ENCODE measurements around the gene PRC1. TPM values are rescaled to one million over a fixed set of nuclear protein-coding genes. Genes with fewer than 3 reads are reported as not detected.

Gene PRC1
- total RNA-seq, 1 experiment from 2014 or later, result 75.7 TPM

DNA sequence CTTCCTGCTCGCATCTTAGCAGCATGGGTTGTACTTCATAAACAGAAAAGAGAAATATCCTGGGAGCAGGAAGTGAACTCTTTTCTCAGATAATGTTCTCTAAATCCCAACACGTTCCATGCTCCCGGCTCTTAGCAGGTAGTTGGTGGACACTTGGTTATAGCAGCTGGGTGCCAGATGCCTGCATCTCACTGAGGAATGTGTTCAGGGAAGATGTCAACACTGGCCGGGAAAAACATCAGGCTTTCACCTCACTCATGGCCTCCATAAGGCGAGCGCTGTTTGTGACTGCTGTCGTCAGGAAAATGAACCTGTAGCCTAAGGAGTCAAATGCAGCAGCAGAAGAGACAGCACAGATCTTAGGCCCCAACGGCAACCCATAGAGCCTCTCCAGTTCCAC is 4.4 kb upstream of the PRC1 start:
- Histone ChIP-seq H3K4me2 (ENCODE audit: insufficient read depth, insufficient read length, low read length) (no peak overlapping the region), H3K9ac (ENCODE audit: extremely low read depth, insufficient read length, low read length) (no peak overlapping the region), H3K18ac (ENCODE audit: insufficient read length, low read depth, low read length) (no peak overlapping the region), H3K23me2 (ENCODE audit: insufficient read length, low read depth, low read length, poor library complexity, severe bottlenecking) (no peaks in the 10 kb centered on the region), H2BK15ac (ENCODE audit: low read depth, low read length) (no peak overlapping the region), H4K8ac (replicated peaks; ENCODE audit: insufficient read length, low read depth, low read length) (no peak overlapping the region), H3K4ac (ENCODE audit: low read depth, low read length) (no peak overlapping the region), H3K56ac (ENCODE audit: insufficient read length, low read depth, low read length) (no peak overlapping the region), H2BK120ac (ENCODE audit: low read depth, low read length, poor library complexity, severe bottlenecking) (no peak overlapping the region), H2AFZ (ENCODE audit: low read length) (no peak overlapping the region), H2BK12ac (ENCODE audit: insufficient read length, low read depth, low read length) (no peak overlapping the region), H3K14ac (ENCODE audit: insufficient read depth, low read length) (no peak overlapping the region), H2AK5ac (ENCODE audit: insufficient read length, low read length) (no peak overlapping the region), H3K23ac (ENCODE audit: insufficient read length, low read depth, low read length) (no peak overlapping the region), H2BK20ac (ENCODE audit: low read depth, low read length, poor library complexity, severe bottlenecking) (no peak overlapping the region), H3K79me2 (ENCODE audit: insufficient read depth, low read length) (peaks cover 3% of the 10 kb centered on the region; the same call in 1 of the 2 replicates), H2BK5ac (ENCODE audit: insufficient read length, low read length) (no peak overlapping the region), H3K4me1 (ENCODE audit: insufficient read depth, low read length) (no peaks in the 10 kb centered on the region), H4K5ac (ENCODE audit: insufficient read length, low read depth, low read length) (no peak overlapping the region), H4K20me1 (ENCODE audit: control insufficient read depth, insufficient read depth, insufficient read length) (no peaks in the 10 kb centered on the region), H3K79me1 (ENCODE audit: insufficient read depth, low read depth, low read length, poor library complexity, severe bottlenecking) (no peaks in the 10 kb centered on the region), H3K27ac (ENCODE audit: insufficient read length, low read depth, low read length) (no peak overlapping the region), H3K27me3 (ENCODE audit: insufficient read depth, low read length) (no peaks in the 10 kb centered on the region), H3T11ph (ENCODE audit: low read length) (no peak overlapping the region), H3K9me3 (ENCODE audit: control insufficient read depth, low read depth, low read length) (no peaks in the 10 kb centered on the region), H4K91ac (ENCODE audit: insufficient read length, low read depth, low read length) (no peak overlapping the region)
- Mint-ChIP-seq H3K4me3 (no peak overlapping the region), H3K36me3 (ENCODE audit: insufficient read depth in 1 of 3, low read depth in 3 of 3) (peaks cover 18 to 58% (median 52%) of the 10 kb centered on the region in 3 experiments; a peak in 6 of 7 replicates), H3K4me1 (peaks cover 3 to 8% of the 10 kb centered on the region in 2 experiments), H3K27ac (no peak overlapping the region), H3K27me3 (ENCODE audit: low read depth) (0 out of 2 replicates have a peak, but pooled peaks cover 3% of the 10 kb centered on the region), H3K9me3 (peaks cover 0 to 2% of the 10 kb centered on the region in 2 experiments; a peak in 2 of 5 replicates)
- TF ChIP-seq, protein P1, sequence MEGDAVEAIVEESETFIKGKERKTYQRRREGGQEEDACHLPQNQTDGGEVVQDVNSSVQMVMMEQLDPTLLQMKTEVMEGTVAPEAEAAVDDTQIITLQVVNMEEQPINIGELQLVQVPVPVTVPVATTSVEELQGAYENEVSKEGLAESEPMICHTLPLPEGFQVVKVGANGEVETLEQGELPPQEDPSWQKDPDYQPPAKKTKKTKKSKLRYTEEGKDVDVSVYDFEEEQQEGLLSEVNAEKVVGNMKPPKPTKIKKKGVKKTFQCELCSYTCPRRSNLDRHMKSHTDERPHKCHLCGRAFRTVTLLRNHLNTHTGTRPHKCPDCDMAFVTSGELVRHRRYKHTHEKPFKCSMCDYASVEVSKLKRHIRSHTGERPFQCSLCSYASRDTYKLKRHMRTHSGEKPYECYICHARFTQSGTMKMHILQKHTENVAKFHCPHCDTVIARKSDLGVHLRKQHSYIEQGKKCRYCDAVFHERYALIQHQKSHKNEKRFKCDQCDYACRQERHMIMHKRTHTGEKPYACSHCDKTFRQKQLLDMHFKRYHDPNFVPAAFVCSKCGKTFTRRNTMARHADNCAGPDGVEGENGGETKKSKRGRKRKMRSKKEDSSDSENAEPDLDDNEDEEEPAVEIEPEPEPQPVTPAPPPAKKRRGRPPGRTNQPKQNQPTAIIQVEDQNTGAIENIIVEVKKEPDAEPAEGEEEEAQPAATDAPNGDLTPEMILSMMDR (conservative IDR thresholded peaks at IDR 0.05), result no peak
- DNase-seq, result no peak
- no CpG with 5 or more reads among the region's 8 CpGs for WGBS (ENCODE audit: extremely low coverage, insufficient read length, low lambda C conversion rate)

Measured in H9 (cell line).